HEK293T (cell line): ENCODE measurements around the gene SGMS1.

Source experiments
- ARNT ChIP-seq: fragments of 450-650 bp; IDR thresholded peaks from 2 replicates; pipeline ENCODE4 v1.6.1; 2017; ENCODE audit warnings: mild to moderate bottlenecking
- BHLHE40 ChIP-seq: fragments of 450-650 bp; IDR thresholded peaks from 2 replicates; pipeline ENCODE4 v1.6.1; 2016; ENCODE audit warnings: mild to moderate bottlenecking, moderate library complexity, borderline replicate concordance
- ELF4 ChIP-seq: fragments of 450-650 bp; IDR thresholded peaks from 2 replicates; pipeline ENCODE4 v1.6.1; 2017; ENCODE audit warnings: antibody characterized with exemption
- FOXA1 ChIP-seq: fragments of 450-650 bp; IDR thresholded peaks from 2 replicates; pipeline ENCODE4 v1.6.1; 2016; ENCODE audit warnings: mild to moderate bottlenecking
- FOXK2 ChIP-seq: fragments of 450-650 bp; IDR thresholded peaks from 2 replicates; pipeline ENCODE4 v1.6.1; 2016; ENCODE audit warnings: mild to moderate bottlenecking
- HDGF ChIP-seq: fragments of 450-650 bp; IDR thresholded peaks from 2 replicates; pipeline ENCODE4 v1.6.1; 2017; ENCODE audit warnings: antibody characterized with exemption, borderline replicate concordance
- PKNOX1 ChIP-seq: fragments of 450-650 bp; IDR thresholded peaks from 2 replicates; pipeline ENCODE4 v1.6.1; 2016
- SP1 ChIP-seq: fragments of 450-650 bp; IDR thresholded peaks from 2 replicates; pipeline ENCODE4 v1.6.1; 2017
- SUZ12 ChIP-seq: fragments of 450-650 bp; IDR thresholded peaks from 2 replicates; pipeline ENCODE4 v1.6.1; 2016; ENCODE audit warnings: mild to moderate bottlenecking
- TARDBP ChIP-seq: fragments of 450-650 bp; IDR thresholded peaks from 2 replicates; pipeline ENCODE4 v1.6.1; 2016

- no peak for TF ChIP-seq PKNOX1
- no peak for TF ChIP-seq BHLHE40
- no peak for TF ChIP-seq FOXK2
- TF ChIP-seq ARNT: no peak
- TF ChIP-seq SP1: no peak
- TF ChIP-seq HDGF: no peak
- TF ChIP-seq ELF4: no peak
- no peak for TF ChIP-seq FOXA1
- no peak for TF ChIP-seq TARDBP
- TF ChIP-seq SUZ12: no peak
These were observed 208.5 kb downstream of the SGMS1 start for GRCh38 chr10:50415292-50415691.
